ENCODE measurements around the gene EBLN2.
"Not testable (repeated sequence)": the region's sequence is repeated elsewhere in the genome, so short reads cannot be mapped to it uniquely, and the experiment has no call there.

EBLN2 gene

DNA sequence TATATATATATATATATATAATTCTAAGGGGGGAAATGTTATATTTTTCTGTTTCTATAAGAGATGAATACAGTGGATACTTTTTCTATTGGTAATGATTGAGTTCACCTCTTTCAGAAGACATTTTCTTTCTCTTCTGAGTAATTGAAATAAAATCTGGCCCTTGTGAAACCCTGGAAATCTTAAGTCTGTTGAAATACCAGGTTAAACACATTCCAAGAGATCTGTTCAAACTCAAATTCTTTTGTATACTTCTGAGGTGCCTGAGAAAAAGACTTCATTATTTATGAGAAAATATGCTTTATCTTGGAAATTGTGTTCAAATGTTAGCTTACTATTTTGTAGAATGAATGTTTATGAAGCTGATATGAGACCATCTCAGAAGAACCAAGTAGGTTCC is 4.8 kb downstream of the EBLN2 start:
- not testable (repeated sequence) for DNase-seq

DNA sequence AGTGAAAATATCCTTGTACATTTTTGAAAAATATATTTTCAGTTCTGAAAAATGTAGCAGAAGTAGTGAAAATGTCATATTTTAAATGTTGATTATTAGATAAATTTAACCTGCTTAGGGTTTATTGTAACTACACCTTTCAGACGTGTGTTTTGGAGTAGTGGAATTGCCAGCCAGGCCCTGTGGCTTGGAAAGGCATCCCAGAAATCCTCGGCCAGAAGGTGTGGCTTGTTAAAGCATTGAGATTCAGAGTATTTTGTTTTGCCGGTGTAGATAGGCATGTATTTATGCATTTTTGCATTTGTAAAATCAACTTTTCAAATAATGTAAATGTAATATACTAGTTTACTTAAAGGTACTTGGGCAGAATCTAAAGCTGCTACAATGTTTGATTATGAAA is 7.0 kb downstream of the EBLN2 start:
- DNase-seq = no peak

- no peak for DNase-seq
Measured at GRCh38 chr3:73069187-73069586, 7.7 kb downstream of the EBLN2 start.

DNA sequence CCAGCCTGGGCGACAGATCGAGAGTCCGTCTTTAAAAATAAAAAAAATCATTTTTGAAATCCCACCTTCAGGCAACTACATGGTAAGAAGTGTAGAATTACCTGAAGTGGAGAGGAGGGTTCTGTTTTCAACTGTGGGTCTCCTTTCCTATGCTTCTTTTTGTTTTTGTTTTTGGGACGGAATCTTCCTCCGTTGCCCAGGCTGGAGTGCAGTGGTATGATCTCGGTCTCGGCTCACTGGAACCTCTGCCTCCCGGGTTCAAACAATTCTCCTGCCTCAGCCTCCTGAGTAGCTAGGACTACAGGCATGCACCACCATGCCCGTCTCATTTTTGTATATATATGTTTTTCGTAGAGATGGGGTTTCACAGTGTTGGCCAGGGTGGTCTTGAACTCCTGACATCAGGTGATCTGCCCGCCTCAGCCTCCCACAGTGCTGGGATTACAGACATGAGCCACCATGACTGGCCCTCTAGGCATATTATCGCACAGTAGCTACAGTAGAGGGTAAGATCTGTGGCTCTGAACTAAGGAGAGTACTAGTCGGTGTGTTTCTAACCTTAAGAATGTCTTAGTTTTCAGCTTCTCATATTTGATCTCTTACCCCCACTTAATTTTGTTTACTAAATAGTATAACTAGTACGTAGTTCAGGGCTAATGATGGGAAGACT is 8.5 kb downstream of the EBLN2 start:
- no peak for DNase-seq

- no peak for DNase-seq
Measured at GRCh38 chr3:73070675-73071575, 9.5 kb downstream of the EBLN2 start.

- DNase-seq = no peak
Measured at GRCh38 chr3:73071952-73072351, 10.5 kb downstream of the EBLN2 start.

- no peak for DNase-seq
Measured at GRCh38 chr3:73072634-73073033, 11.2 kb downstream of the EBLN2 start.

- DNase-seq = no peak
Measured at GRCh38 chr3:73073091-73073707, 11.7 kb downstream of the EBLN2 start.

GRCh38 chr3:73074781-73075180 is 13.3 kb downstream of the EBLN2 start:
- DNase-seq = no peak

DNA sequence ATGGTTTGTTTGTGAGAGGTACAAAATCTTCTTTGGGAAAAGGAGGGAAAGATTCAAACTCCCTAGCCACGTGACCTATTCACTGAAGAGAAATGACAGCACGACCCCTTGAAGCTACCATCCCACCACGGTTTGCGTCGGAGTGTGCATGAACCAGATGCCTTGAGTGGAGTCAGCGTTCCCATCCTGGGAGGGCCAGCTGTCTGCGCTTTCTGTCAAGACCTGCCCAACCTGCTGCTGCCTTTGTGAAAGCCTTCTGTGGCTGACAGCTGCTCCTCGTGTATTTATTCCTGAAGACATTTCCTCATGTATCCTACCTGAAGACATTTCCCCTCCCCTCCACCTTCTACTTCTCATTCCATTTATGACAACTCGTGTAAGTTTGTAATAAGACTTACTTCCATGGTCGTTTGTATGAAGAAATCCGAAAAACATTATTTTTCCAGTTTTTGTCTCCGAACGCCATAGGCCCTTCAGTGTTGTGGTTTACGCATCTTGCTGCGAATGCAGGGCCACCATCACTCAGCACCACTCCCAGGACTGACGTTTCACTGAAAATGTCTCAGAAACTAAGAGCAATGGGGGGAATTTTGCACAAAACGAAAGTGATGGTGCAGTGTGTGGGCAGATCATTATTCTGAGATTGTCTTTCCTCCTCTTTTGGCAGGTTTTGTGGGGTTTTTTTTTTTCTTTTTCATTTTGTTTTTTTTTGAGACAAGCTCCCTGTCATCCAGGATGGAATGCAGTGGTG is 18.9 kb downstream of the EBLN2 start:
- no peak for DNase-seq

GRCh38 chr3:73081140-73081539 is 19.7 kb downstream of the EBLN2 start:
- DNase-seq = no peak

DNA sequence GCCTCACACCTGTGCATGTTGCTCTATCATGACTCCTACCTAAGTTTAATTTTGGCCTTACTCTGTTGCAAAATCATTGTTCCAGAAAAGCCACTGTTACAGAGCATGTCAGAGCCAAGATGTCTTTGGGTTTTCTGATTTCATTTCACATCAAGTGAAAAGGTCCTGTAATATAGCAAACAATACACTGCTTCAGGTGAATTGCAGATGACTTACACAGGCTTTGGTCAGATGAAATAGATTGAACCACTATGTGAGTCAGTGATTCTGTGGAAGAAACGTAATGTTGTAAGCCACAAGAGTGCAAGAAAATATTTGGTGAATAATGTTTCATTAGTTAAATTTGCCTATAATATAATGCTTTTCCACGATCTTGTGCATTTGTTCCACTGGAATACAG is 22.7 kb downstream of the EBLN2 start:
- DNase-seq = no peak

DNA sequence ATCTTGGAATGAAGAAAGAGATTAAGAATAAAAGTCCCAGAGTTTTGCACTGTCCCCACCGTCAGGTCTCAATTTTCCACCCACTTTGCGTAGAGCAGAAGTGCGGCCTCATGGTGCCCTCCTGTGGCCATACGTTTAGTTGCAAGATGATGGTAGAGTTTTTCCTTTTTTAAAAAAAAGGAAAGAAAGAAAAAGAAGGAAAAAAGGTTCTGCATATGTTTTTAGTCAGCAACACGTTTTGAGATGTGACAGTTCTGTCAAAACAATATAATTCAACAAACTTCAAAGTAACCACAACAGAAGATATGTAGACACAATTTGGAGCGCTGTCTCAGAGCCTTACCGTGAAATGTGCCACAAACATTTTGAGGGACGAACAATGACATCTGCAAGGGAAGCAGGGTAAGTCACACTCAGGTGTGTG is 24.6 kb downstream of the EBLN2 start:
- DNase-seq = peak; percentile 15

DNA sequence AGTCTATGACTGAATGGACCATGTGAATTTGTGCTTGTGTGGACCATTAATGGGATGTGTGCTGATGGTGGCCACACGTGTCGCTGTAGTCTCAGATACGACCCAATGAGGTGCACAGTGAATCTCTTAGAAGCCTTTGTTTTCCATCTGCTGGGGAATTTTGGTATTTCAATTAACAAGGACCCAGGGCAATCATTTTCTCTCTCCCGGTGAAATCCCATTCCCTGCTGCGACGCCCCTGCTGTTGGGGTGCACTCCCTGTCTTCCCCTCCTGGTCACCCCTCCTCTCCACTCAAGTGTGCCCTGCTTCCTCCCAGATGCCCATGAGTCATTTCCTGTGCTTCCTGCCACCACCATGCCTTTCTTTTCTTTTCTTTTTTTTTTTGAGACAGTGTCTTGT is 32.7 kb downstream of the EBLN2 start:
- no peak for DNase-seq

DNA sequence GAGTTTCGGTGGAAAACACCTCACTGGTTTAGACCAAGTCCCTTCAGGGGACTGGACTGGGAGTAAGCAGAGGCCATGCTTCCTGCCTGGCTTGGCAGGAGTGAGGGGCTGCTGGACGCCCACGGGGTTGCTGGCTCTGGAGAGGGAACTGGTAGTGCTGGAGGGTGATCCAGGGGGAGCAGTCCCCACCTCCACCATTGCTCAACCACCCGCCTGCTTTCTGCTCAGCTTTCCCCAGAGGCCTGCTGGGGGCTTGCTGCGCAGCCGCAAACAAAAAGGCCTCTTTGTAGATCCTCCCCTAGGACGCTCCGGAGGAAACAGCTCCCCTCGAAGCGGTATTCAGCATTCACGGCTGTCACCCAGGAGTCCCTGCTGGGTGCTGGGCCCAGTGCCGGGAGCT is 33.5 kb downstream of the EBLN2 start:
- no peak for DNase-seq

GRCh38 chr3:73096169-73096568 is 34.7 kb downstream of the EBLN2 start:
- no peak for DNase-seq

- no peak for DNase-seq
Measured at GRCh38 chr3:73098026-73098425, 36.6 kb downstream of the EBLN2 start.

GRCh38 chr3:73098873-73099272 is 37.4 kb downstream of the EBLN2 start:
- no peak for DNase-seq

GRCh38 chr3:73100741-73101559 is 39.5 kb downstream of the EBLN2 start:
- peak; percentile 56 for DNase-seq

- no peak for DNase-seq
Measured at GRCh38 chr3:73101881-73102280, 40.4 kb downstream of the EBLN2 start.

GRCh38 chr3:73107215-73107614 is 45.8 kb downstream of the EBLN2 start:
- no peak for DNase-seq

DNA sequence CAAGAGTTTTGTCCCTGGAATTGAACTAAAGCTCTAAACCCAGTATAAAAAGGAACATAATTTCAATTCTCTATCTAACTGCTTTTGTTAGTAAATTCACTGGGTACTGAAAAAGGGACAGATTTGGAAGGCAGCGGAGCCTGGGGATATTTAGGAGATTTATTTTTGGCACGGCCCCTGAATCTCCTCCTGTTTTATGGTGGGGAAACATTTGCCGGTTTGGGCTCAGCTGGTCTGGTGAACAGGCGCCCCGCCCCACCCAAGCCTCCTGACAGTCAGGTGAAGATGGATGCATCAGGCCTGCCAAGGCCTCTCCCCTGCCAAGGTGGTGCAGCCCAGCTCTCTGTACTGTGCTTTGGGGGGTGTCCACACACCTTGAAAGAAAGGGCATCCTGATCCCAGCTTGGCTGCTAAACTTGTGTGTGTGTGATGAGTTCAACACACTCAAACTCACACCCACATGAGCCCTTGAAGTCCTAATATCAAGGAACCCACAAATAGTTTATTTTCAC is 46.3 kb downstream of the EBLN2 start:
- no peak for DNase-seq

Data from CD4-positive, alpha-beta T cell treated with Interferon gamma for 1 hour (primary cell).